ENCODE measurements around the gene MSH2.

DNA sequence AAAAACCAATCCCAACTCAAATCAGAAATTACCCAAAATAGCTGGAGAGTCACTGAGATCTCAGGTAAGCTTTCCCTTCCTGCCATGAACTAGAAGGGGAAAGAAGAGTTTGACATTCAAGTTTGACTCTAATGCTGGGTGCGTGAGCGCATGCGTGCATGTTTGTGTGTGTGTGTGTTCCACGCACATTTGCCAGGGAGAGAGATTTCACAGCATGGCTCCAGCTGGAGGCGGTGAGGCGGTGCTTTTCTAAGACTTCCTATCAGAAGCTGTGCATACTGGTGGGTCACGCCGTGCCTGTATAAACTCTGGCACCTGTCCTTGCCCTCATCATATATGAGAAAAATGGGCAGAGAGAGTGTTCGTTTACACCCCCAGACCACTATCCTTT, 116.2 kb downstream of the MSH2 start:
- TF ChIP-seq POLR2AphosphoS5 (IDR thresholded peaks at IDR 0.05), result no peak
- TF ChIP-seq, protein P1, sequence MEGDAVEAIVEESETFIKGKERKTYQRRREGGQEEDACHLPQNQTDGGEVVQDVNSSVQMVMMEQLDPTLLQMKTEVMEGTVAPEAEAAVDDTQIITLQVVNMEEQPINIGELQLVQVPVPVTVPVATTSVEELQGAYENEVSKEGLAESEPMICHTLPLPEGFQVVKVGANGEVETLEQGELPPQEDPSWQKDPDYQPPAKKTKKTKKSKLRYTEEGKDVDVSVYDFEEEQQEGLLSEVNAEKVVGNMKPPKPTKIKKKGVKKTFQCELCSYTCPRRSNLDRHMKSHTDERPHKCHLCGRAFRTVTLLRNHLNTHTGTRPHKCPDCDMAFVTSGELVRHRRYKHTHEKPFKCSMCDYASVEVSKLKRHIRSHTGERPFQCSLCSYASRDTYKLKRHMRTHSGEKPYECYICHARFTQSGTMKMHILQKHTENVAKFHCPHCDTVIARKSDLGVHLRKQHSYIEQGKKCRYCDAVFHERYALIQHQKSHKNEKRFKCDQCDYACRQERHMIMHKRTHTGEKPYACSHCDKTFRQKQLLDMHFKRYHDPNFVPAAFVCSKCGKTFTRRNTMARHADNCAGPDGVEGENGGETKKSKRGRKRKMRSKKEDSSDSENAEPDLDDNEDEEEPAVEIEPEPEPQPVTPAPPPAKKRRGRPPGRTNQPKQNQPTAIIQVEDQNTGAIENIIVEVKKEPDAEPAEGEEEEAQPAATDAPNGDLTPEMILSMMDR (IDR thresholded peaks at IDR 0.05 in 8 of 11, conservative IDR thresholded peaks at IDR 0.05 in 3 of 11), result no peak
- TF ChIP-seq POLR2A (IDR thresholded peaks at IDR 0.05), result no peak

Data from spleen (tissue), 7 donors.